GM19328 (cell line): ENCODE results near the gene ARSG.

Experiments used
- ATAC-seq: cut with Tn5 transposase; IDR thresholded peaks from one replicate; pipeline ENCODE4 v1.9.1; 2021; ENCODE audit warnings: mild to moderate bottlenecking, moderate library complexity; ENCODE audit not compliant: unreplicated experiment

ARSG gene

GRCh38 chr17:68424203-68424602 lies 132.9 kb downstream of the ARSG start:
- ATAC-seq, result no peak

GRCh38 chr17:68424861-68425260 lies 133.6 kb downstream of the ARSG start:
- no peak for ATAC-seq

GRCh38 chr17:68425979-68426378 lies 134.7 kb downstream of the ARSG start:
- no peak for ATAC-seq

- no peak for ATAC-seq
Measured at GRCh38 chr17:68427575-68427974, 136.3 kb downstream of the ARSG start.

GRCh38 chr17:68428498-68429172 lies 137.3 kb downstream of the ARSG start:
- ATAC-seq, result no peak

GRCh38 chr17:68429881-68430280 lies 138.6 kb downstream of the ARSG start:
- ATAC-seq, result no peak

GRCh38 chr17:68431045-68431608 lies 139.8 kb downstream of the ARSG start:
- no peak for ATAC-seq

- no peak for ATAC-seq
Measured at GRCh38 chr17:68431661-68432071, 140.4 kb downstream of the ARSG start.

GRCh38 chr17:68432086-68432864 lies 141.0 kb downstream of the ARSG start:
- no peak for ATAC-seq

GRCh38 chr17:68433211-68433610 lies 141.9 kb downstream of the ARSG start:
- no peak for ATAC-seq

GRCh38 chr17:68433911-68434508 lies 142.7 kb downstream of the ARSG start:
- ATAC-seq, result no peak

- no peak for ATAC-seq
Measured at GRCh38 chr17:68435361-68435760, 144.1 kb downstream of the ARSG start.

- no peak for ATAC-seq
Measured at GRCh38 chr17:68435876-68436842, 144.9 kb downstream of the ARSG start.

- no peak for ATAC-seq
Measured at GRCh38 chr17:68437979-68438822, 146.9 kb downstream of the ARSG start.

GRCh38 chr17:68439656-68440290 lies 148.5 kb downstream of the ARSG start:
- no peak for ATAC-seq

- no peak for ATAC-seq
Measured at GRCh38 chr17:68440526-68440925, 149.2 kb downstream of the ARSG start.

GRCh38 chr17:68441070-68441770 lies 149.9 kb downstream of the ARSG start:
- no peak for ATAC-seq

- no peak for ATAC-seq
Measured at GRCh38 chr17:68443972-68444464, 152.7 kb downstream of the ARSG start.
